Measurements from ENCODE around the gene U2AF2.
"Not testable (repeated sequence)": the region's sequence is repeated elsewhere in the genome, so short reads cannot be mapped to it uniquely, and the experiment has no call there.

The U2AF2 gene

GRCh38 chr19:55692681-55693081, 37.8 kb downstream of the U2AF2 start:
- DNase-seq = no peak

GRCh38 chr19:55693336-55693974, 38.6 kb downstream of the U2AF2 start:
- DNase-seq = no peak

GRCh38 chr19:55694241-55694655, 39.4 kb downstream of the U2AF2 start:
- DNase-seq = no peak

- DNase-seq = no peak
Measured at GRCh38 chr19:55694656-55695491, 40.0 kb downstream of the U2AF2 start.

GRCh38 chr19:55695511-55696290, 40.9 kb downstream of the U2AF2 start:
- DNase-seq = no peak

GRCh38 chr19:55696301-55697068, 41.6 kb downstream of the U2AF2 start:
- DNase-seq = no peak

GRCh38 chr19:55697069-55697440, 42.2 kb downstream of the U2AF2 start:
- no peak for DNase-seq

GRCh38 chr19:55697698-55698097, 42.9 kb downstream of the U2AF2 start:
- no peak for DNase-seq

GRCh38 chr19:55698256-55698655, 43.4 kb downstream of the U2AF2 start:
- DNase-seq = no peak

- no peak for DNase-seq
Measured at GRCh38 chr19:55699221-55699620, 44.4 kb downstream of the U2AF2 start.

GRCh38 chr19:55700813-55701212, 46.0 kb downstream of the U2AF2 start:
- DNase-seq = no peak

- no peak for DNase-seq
Measured at GRCh38 chr19:55702131-55702627, 47.3 kb downstream of the U2AF2 start.

GRCh38 chr19:55703790-55704215, 49.0 kb downstream of the U2AF2 start:
- peak; percentile 75 for DNase-seq

- no peak for DNase-seq
Measured at GRCh38 chr19:55704494-55705245, 49.8 kb downstream of the U2AF2 start.

GRCh38 chr19:55705972-55706371, 51.1 kb downstream of the U2AF2 start:
- DNase-seq = no peak

- DNase-seq = no peak
Measured at GRCh38 chr19:55711719-55712118, 56.9 kb downstream of the U2AF2 start.

GRCh38 chr19:55712804-55713631, 58.2 kb downstream of the U2AF2 start:
- no peak for DNase-seq

- no peak for DNase-seq
Measured at GRCh38 chr19:55716531-55716930, 61.7 kb downstream of the U2AF2 start.

GRCh38 chr19:55717251-55717650, 62.4 kb downstream of the U2AF2 start:
- DNase-seq = no peak

- DNase-seq = not testable (repeated sequence)
Measured at GRCh38 chr19:55717879-55718711, 63.3 kb downstream of the U2AF2 start.

Data from retina (tissue), 1 donor.